NCI-H345 (cell line): ENCODE data around the gene MEGF6.
A peak's percentile ranks its signal among the peaks of the same experiment; 100 is the strongest.

Experiments used
- DNase-seq: peaks from one replicate; lab custom pipeline; 2025; lab: John Stamatoyannopoulos, UW

Gene MEGF6

DNA sequence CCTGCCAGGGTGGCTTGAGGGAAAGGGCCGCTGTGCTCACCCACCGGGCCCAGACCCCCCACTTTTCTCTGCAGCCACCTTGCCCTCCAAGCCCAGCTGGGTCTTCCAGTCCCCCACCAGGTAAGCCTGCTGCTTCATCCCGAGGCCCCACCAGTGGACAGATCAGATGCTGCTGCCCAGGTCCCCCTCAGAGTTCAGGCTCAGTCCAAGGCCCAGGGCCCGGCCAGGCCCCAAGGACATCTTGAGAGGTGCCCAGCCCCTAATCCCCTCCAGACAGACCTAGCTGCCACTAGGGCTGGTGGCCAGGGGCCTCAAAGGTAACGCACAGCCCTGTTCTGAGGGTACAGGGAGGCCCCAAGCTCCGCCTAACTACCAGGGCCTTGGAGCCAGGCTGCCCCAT is 58.6 kb downstream of the MEGF6 start:
- DNase-seq = no peak

DNA sequence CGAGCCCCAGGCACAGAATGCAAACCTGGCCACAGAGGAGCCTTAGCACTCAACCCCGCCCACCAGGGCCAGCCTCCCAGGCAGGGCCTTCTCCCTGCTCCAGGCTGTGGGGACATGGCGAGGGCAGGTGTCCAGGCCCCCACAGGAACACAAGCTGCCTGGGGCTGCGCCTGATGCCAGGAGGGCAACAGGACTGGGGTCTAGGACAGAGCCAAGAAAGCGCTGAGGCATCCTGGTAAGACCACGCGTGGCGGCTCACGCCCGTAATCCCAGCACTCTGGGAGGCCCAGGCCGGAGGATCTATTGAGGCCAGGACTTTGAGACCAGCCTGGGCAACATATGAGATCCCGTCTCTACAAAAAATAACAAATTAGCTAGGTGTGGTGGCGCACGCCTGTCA is 59.1 kb downstream of the MEGF6 start:
- no peak for DNase-seq

- peak; percentile 30 for DNase-seq
Measured at GRCh38 chr1:3551711-3552110, 59.6 kb downstream of the MEGF6 start.

- no peak for DNase-seq
Measured at GRCh38 chr1:3551290-3551678, 60.0 kb downstream of the MEGF6 start.

GRCh38 chr1:3550511-3551289 is 60.6 kb downstream of the MEGF6 start:
- peak; percentile 61 for DNase-seq

DNA sequence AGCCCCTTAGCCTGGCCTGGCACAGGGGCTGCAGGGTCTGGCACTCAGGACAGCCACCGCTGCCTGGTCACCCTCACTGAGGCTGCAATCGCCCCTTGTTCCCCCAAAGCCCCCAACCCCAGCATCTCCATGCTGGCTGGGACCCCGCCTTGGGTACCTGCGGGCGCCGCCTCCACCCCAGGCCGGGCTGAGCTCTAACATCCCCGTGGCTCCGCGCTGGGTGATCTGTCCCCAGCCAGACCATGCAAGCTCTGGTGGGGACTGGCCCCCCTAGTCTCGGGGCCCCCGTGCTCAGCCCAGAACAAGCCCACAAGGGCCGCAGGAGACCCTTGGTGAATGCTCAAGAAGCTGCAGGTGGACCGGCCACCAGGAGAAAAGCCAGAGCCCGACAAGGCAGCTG is 62.4 kb downstream of the MEGF6 start:
- no peak for DNase-seq

- DNase-seq = no peak
Measured at GRCh38 chr1:3548156-3548893, 63.0 kb downstream of the MEGF6 start.

- no peak for DNase-seq
Measured at GRCh38 chr1:3547055-3548005, 64.0 kb downstream of the MEGF6 start.

GRCh38 chr1:3546048-3546384 is 65.3 kb downstream of the MEGF6 start:
- DNase-seq = no peak

- DNase-seq = no peak
Measured at GRCh38 chr1:3545363-3546047, 65.8 kb downstream of the MEGF6 start.

DNA sequence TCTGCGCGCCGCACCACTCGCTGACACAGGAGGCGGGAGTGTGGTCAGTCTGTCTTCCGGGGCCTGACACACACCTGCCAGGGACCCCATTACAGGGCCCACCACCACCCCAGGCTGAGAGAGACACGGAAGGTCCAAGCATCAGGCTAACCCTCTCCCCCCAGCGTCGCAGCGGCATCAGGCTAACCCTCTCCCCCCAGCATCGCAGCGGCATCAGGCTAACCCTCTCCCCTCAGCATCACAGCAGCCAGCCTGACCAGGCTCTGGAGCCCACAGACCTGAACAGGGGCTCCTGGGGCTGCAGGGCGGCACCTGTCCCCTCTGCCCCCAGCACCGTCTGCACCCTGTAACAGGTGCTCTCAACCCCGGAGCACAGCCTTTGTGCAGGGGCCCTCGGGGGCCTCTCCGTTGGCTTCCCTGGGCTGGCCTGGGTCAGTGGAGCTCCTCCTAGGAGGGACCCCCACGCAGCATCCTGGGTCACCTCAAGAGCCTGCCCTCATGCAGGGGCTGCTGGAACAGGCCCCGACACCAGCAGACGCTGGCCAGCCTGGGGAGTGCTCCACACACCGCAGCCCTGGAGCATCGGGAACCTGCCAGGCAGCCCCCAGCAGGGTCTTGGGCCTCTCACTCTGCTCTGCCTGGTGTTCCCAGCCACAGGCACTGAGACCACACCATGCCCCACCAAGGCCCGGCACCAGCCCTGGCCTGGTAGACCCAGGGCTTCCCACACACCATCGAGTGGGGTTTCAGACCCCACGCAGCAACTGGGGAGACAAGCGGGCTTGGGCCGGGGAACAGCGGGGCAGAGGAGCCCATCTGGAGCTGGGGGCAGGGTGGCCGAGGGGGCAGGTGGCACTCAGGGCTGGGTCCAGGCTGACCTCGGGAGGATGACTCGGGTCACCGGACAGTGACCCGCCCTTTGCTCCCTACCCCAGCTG is 67.0 kb downstream of the MEGF6 start:
- DNase-seq = no peak

DNA sequence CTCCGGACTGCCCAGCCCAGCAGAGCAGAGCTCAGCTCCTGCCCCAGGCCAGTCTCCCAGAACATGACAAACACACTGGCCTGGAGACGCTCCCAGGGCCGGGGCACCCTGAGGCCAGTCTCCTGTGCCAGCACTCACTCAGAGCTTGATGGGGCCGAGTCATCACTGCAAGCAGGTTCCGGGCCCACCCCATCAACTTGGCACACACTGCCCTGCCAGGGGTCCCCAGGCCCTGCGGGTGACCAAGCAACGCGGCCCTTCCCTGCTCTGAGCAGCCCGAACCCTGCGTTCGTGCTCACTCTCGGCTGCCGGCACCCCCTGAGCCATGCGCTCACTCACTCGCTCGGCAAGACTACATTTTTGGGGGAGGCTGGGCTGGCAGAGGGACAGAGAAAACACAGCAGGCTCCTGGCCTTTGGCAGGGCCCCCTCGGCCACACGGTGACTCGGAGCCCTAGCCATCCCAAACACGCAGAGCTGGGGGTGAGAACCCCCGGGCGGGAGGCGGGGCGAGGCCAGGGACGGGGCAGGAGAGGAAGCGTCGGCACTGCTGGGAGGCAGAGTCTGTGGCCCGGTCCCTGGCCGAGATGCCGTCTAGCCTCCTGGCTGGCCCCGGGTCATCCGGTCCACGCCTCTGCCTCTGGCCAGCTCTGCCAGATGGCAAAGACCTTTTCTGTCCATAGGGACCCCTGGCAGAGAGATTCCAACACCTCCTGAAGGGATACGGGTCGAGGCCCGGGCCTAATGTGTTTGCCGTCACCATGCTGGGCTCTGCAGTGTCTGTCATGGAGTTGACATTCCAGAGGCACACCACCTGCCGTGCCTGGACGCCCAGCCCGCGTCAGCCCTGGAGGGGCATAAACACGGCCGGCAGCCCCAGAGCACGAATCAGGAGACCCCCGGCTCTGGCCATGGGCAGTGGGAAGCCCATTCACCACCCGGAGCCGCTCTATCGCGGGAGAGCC is 68.0 kb downstream of the MEGF6 start:
- DNase-seq = no peak

DNA sequence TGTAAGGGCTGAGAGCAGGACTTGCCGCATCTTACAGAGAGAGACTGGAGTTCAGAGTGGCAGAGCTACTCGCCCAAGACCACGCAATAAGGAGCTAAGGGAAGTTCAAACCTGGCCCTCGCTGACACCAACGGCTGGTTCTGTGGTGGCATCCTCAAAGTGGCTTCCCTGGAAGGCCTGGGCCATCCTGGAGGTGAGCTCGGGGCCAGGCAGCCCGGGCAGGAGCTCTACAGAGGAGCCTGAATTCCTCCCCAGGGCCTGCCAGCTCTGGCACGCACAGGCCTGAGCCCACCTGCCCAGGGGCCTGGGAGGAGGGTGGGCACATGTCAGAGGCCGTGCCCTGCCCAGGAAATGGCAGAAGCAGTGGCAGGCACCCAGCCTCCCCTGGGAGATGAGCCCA is 68.6 kb downstream of the MEGF6 start:
- no peak for DNase-seq

DNA sequence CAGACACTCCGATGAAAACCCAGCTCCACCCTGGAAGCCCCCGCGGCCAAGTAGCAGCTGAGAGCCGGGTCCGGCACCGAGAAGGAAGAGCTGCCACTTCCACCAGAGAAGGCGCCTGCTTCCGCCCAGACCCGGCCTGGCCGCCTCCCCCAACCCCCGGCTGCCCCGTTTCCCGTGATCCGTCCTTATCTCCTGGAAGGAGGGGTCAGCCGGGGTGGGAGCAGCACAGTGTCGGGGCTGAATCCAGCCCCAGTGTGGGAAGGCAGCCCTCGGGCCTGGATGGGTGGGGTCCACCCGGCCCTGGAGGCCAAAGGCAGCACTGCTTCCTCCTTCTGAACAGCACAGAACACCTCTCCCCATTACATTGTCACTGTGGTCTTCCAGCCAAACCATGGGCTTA is 69.4 kb downstream of the MEGF6 start:
- no peak for DNase-seq

DNA sequence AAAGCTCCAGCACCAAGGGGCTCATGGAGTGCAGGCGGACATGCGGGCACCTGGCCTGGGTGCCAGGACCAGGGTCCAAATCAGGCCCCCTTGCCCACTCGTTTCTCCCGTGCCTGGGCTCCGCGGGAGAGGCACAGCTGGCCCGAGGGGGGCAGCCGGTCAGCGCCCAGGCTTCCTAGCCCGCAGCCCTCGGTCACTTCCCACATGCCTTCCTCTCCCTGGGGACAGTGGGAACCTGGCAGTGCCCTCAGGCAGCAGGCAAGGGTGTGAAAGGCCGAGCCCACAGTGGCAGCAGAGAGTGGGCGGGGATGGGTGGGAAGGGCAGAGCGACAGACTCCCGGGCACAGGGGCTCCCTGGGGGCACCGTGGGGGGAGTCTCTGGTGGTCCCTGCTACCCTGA is 69.8 kb downstream of the MEGF6 start:
- no peak for DNase-seq

DNA sequence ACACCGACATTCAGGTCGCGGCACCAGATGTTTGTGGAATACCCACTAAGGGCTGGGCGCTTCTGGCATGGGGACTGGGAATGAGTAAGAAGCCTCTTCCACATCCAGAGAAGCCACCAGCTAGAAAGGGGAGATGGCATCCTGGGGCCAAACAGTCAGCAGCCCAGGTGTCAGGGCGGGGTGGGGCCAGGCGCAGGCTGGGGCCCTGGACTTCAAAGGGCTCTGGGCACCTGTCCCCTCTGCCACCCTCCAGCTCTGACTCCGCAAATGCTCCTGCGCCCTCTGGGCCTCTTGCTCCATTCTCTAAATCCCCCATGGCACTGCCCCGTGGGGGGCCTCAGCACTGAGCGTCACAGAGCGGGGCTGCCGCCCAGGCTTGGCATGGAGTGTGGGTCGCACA is 70.4 kb downstream of the MEGF6 start:
- DNase-seq = no peak

DNA sequence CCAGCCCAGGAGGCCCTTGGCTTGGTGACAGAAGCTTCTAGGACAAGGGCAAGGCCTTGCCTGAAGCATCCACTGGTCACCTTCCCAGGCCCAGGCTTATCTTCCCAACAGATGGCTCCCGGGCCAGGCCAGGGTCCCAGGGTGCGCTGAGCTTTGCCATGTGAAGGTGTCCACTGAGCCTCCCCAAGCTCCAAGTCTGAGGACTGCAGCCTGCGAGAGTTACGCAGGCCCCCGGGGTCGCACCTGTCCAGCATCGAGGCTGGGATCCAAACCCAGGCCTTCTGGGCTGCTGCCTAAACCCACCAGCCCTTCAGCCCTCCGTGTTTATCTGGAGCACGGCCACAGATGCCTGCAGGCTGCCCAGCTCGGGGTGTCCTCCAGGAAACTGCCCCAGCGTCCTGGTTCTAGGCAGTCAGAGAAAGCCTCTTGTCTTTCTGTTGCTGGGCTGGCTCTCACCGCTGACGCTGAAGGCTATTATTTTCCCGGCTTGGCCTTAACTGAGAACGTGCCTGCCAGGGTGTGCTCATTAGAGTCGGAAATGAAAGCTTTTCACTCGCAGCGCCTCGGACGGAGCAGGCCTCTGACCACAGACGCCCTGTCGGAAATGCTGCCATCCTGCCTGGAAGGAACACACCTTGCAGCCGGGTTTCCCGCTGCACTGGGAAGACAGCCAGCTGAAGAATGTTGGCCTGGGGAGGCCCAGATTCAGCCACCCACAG is 71.4 kb downstream of the MEGF6 start:
- no peak for DNase-seq

DNA sequence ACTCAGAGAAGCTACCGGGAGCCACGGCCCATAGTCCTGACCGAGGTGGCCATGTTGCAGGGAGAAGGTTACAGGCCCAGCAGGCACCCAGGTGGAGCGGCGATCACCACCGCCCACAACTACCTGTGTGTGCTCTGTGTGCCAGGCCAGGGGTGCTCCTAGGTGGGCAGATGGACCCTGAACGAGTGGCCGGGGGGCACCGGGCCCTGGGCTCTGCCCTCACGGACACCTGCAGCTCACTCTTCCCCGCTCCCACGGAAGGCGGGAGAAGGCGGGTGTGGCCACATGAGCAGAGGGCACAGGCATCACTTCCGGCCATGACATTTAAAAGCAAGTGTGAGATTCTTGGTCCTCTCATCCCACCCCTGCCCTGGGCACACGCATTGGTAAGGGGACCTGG is 73.9 kb downstream of the MEGF6 start:
- no peak for DNase-seq
